Measurements from ENCODE around the gene AKAP6. TPM values are rescaled to one million over a fixed set of nuclear protein-coding genes. Genes with fewer than 3 reads are reported as not detected.

Gene AKAP6
- polyA plus RNA-seq, 3 donors from 2014 or later = not detected

DNA sequence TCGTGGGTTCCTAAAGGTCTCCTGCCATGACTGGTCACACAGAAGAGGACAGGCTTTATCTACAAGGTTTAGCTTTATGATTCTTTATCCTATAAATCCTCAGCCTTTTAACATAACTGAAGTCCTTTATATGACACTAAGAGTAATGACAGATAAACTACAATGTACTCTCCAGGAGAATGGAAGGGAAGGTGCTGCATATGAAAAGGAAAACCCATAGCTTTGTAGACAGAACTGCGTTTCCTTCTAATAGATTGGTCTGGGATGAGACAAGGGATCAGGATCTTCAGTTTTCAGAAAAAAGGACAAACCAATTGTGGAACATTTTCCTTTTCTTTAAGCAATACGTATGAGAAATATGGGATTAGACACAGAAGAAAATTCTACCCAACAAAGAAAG is 408.5 kb downstream of the AKAP6 start:
- DNase-seq = no peak
- Mint-ChIP-seq H3K9me3 (peaks cover 4 to 25% (median 10%) of the 10 kb centered on the region in 6 donors), H3K36me3 (no peaks in the 10 kb centered on the region), H3K27ac (no peak overlapping the region), H3K4me3 (no peak overlapping the region), H3K4me1 (no peaks in the 10 kb centered on the region), H3K27me3 (ENCODE audit: low read depth in 3 of 3) (peaks cover 0 to 5% (median 0%) of the 10 kb centered on the region in 3 donors)

DNA sequence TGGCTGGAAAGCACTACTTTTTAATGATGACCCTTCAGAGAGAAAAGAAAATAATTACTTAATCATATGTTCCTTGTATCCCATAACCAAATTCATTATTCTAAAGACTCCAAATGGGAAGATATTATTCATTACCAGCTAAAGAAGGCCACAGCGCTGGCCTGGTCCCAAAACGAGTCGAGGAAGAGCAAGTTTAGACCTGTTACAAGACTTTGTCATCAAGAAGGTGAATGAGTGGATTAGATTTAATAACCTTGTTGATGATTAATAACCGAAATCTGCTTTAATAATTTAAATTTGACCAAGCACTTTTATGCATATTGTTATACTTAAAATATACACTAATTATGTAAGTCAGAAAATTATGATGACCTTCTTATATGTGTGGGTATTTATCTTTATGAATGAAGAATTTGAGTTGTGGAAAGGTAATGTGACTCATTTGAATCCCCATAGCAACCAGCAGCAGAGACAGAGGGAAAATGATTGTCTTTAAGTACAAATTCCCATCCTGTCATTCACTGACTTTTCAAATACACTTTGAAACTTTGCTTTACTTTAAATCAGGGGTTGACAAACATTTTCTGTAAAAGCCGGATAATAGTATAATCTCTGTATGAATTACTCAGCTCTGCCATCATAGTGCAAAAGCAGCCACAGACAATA is 409.2 kb downstream of the AKAP6 start:
- H3K27ac Mint-ChIP-seq = no peak overlapping the region
- H3K36me3 Mint-ChIP-seq = no peaks in the 10 kb centered on the region
- H3K4me3 Mint-ChIP-seq = no peak overlapping the region
- no peak for DNase-seq
- no peaks in the 10 kb centered on the region for H3K4me1 Mint-ChIP-seq
- H3K27me3 Mint-ChIP-seq (ENCODE audit: low read depth in 3 of 3) = peaks cover 0 to 5% (median 0%) of the 10 kb centered on the region in 3 donors
- peaks cover 4 to 25% (median 9%) of the 10 kb centered on the region in 6 donors for H3K9me3 Mint-ChIP-seq

DNA sequence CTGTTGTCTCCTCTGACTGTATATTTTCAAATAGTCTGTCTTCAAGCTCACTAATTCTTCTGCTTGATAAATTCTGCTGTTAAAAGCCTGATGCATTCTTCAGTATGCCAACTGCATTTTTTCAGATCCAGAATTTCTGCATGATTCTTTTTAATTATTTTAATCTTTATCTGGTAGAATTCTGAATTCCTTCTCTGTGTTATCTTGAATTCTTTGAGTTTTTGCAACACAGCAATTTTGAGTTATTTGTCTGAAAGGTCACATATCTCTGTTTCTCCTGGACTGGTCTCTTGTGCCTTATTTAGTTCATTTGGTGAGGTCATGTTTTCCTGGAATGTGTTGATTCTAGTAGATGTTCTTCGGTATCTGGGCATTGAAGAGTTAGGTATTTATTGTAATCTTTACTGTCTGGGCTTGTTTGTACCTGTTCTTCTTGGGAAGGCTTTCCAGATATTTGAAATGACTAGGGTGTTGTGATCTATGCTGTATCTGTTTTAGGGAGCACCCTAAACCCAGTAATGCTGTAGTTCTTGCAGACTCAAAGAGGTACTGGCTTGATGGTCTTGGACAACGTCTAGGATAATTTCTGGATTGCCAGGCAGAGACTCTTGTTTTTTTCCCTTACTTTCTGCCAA is 415.8 kb downstream of the AKAP6 start:
- Mint-ChIP-seq H3K36me3 (no peaks in the 10 kb centered on the region), H3K27ac (no peak overlapping the region), H3K4me3 (no peak overlapping the region), H3K27me3 (ENCODE audit: low read depth in 3 of 3) (peaks cover 0 to 2% (median 0%) of the 10 kb centered on the region in 3 donors), H3K4me1 (no peaks in the 10 kb centered on the region), H3K9me3 (peaks cover 10 to 41% (median 16%) of the 10 kb centered on the region in 6 donors)
- DNase-seq = no peak

DNA sequence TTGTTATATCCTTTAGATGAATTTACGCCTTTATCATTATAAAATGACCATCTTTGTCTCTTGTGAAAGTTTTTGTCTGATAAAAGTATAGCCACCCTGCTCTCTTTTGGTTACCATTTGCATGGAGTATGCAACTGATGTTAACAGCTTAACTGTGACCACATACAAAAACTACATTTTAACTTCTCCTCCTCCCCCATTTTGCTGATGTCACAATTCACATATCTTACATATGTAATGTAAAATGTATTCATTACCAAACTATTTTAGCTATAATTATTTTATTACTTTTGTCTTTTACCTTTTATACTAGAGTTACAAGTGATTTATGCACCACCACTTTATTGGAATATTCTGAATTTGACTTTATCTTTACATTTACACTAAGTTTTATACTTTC is 425.1 kb downstream of the AKAP6 start:
- H3K27me3 Mint-ChIP-seq (ENCODE audit: low read depth in 3 of 3) = peaks cover 0 to 1% (median 0%) of the 10 kb centered on the region in 3 donors
- no peaks in the 10 kb centered on the region for H3K4me1 Mint-ChIP-seq
- H3K4me3 Mint-ChIP-seq = no peak overlapping the region
- DNase-seq = no peak
- peaks cover 19 to 67% (median 34%) of the 10 kb centered on the region in 6 donors for H3K9me3 Mint-ChIP-seq
- no peak overlapping the region for H3K27ac Mint-ChIP-seq
- no peaks in the 10 kb centered on the region for H3K36me3 Mint-ChIP-seq

DNA sequence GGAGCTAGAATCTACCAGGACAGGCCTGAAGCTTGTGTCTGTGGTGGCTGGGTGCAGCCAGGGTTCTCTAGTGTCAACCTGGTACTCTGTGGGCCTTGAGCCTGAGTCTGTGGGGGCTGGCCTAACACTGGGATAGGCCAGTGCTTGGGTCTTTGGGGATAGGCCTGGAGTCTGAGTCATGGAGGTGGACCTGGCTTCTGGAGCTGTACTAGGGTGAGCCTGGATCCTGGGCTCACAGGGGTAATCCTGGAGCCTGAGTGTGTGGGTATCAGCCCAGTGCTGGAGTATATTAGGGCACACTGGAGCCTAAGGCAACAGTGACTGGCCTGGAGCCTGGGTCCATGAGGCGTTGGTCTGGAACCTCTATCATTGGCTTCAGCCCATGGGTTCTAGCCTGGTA is 427.1 kb downstream of the AKAP6 start:
- H3K27me3 Mint-ChIP-seq (ENCODE audit: low read depth in 3 of 3) = peaks cover 0 to 1% (median 0%) of the 10 kb centered on the region in 3 donors
- H3K4me1 Mint-ChIP-seq = no peaks in the 10 kb centered on the region
- H3K4me3 Mint-ChIP-seq = no peak overlapping the region
- no peak for DNase-seq
- no peaks in the 10 kb centered on the region for H3K36me3 Mint-ChIP-seq
- H3K27ac Mint-ChIP-seq = no peak overlapping the region
- H3K9me3 Mint-ChIP-seq = peaks cover 18 to 57% (median 32%) of the 10 kb centered on the region in 6 donors

DNA sequence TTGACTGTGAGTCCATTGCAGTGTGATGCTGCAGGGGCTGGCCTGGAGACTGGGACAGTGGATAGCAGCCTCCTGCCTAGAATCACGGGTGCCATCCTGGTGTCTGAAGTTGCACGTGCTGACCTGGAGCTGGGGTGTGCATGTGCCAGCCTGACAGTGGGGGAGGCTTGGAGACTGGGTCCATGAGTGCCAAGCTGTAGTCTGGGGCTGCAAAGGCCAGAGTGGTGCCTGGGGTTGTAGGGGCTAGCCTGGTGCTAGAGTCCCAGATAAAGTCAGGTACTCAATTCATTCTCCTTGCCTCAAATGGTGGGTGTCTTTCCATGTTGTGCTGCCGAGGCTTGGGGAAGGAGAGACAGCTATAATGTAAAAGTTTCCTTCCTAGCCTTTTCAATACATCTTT is 427.7 kb downstream of the AKAP6 start:
- no peak for DNase-seq
- Mint-ChIP-seq H3K9me3 (peaks cover 20 to 51% (median 30%) of the 10 kb centered on the region in 6 donors), H3K4me3 (no peak overlapping the region), H3K36me3 (no peaks in the 10 kb centered on the region), H3K4me1 (no peaks in the 10 kb centered on the region), H3K27me3 (ENCODE audit: low read depth in 3 of 3) (peaks cover 0 to 1% (median 0%) of the 10 kb centered on the region in 3 donors), H3K27ac (no peak overlapping the region)

DNA sequence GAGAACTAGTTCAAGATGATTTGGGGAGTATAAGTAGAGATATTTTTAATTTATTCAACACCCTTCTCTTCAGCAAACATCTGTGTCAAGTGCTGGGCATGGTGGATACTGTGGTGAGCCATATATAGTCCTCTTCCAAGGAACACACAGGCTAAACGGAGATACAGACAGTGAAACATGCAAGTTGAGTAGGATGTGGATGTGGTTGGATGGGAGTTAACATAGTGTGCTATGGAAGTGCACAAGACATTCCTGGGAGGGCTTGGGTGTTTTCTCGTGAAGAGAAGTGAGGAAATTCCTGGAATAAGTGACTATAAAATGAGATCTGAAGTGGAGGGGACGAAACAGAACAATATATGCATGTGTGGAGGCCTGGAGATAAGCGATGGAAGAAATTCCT is 428.5 kb downstream of the AKAP6 start:
- no peaks in the 10 kb centered on the region for H3K27me3 Mint-ChIP-seq (ENCODE audit: low read depth in 3 of 3)
- H3K9me3 Mint-ChIP-seq = peaks cover 20 to 48% (median 24%) of the 10 kb centered on the region in 6 donors
- no peak overlapping the region for H3K4me3 Mint-ChIP-seq
- no peak overlapping the region for H3K27ac Mint-ChIP-seq
- no peaks in the 10 kb centered on the region for H3K36me3 Mint-ChIP-seq
- H3K4me1 Mint-ChIP-seq = no peaks in the 10 kb centered on the region
- DNase-seq = no peak

DNA sequence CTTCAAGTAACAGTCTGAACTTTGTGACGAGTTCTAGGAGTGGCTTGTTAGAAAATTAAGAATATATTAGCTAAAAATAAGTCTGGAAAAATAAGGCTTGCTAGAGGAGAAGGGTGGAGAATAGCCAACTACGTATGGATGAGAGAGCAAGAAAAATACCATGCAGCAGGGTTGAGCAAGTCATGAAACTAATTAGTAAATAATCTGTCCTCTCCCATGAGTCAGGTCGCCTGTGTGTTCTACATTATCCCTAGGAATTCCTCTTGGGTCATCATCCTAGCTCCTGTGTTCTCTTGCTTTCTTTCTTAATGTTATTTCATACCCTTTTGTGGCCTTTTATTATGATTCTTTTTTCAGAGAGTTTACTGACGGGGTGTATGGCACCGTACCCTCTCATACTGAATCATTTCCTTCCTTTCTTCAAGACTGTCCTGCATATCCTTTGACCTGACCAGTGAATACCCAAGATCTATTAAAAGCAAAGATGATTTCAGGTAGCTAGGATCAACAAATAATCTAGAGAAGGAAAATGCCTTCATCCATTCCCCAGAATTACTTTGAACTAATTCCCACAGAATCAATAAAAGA is 432.4 kb downstream of the AKAP6 start:
- no peaks in the 10 kb centered on the region for H3K4me1 Mint-ChIP-seq
- H3K27ac Mint-ChIP-seq = no peak overlapping the region
- peaks cover 0 to 1% (median 0%) of the 10 kb centered on the region in 3 donors for H3K27me3 Mint-ChIP-seq (ENCODE audit: low read depth in 3 of 3)
- no peak for DNase-seq
- H3K9me3 Mint-ChIP-seq = peaks cover 7 to 34% (median 12%) of the 10 kb centered on the region in 6 donors
- H3K36me3 Mint-ChIP-seq = no peaks in the 10 kb centered on the region
- no peak overlapping the region for H3K4me3 Mint-ChIP-seq

DNA sequence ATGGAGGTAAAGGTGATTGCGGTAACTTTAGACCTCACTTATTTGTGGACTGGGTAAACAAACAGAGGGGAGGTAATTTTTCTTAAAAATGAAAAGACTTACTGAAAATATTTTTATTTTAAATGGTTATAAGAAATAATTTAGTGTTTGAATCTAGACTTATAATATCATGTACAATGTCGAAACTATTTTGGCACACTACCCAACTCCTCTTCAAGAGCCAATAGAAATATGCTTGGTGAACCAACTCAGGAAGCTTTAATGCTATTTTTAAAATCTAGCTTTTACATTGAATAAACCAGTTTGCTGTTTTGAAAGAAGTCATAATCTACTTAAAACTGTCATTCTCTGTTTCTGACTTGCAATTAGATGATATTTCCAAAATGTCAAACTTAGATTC is 433.8 kb downstream of the AKAP6 start:
- H3K36me3 Mint-ChIP-seq = no peaks in the 10 kb centered on the region
- H3K4me3 Mint-ChIP-seq = no peak overlapping the region
- no peak for DNase-seq
- peaks cover 0 to 1% (median 0%) of the 10 kb centered on the region in 3 donors for H3K27me3 Mint-ChIP-seq (ENCODE audit: low read depth in 3 of 3)
- H3K4me1 Mint-ChIP-seq = no peaks in the 10 kb centered on the region
- H3K9me3 Mint-ChIP-seq = peaks cover 1 to 30% (median 6%) of the 10 kb centered on the region in 6 donors
- no peak overlapping the region for H3K27ac Mint-ChIP-seq

DNA sequence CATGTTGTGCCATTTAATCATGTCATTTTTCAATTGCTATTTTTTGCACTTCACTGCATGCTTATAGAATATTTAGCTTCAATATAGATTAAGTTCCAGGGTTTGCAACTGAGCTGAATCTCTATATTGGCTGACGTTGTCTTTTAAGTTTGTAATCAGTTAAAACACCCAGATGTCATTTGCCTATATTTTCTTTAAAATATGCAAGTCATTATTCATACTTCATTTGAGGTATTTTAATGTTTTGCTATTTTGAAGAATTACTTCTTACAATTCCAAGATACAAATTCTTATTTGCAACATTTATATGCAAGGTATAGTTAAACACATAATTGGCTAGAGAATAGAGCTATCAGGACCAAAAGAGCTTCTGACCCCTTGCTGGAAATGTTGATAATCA is 434.6 kb downstream of the AKAP6 start:
- H3K4me1 Mint-ChIP-seq = no peaks in the 10 kb centered on the region
- H3K9me3 Mint-ChIP-seq = peaks cover 2 to 31% (median 5%) of the 10 kb centered on the region in 6 donors
- DNase-seq = no peak
- H3K4me3 Mint-ChIP-seq = no peak overlapping the region
- H3K27ac Mint-ChIP-seq = no peak overlapping the region
- H3K36me3 Mint-ChIP-seq = no peaks in the 10 kb centered on the region
- peaks cover 0 to 1% (median 0%) of the 10 kb centered on the region in 3 donors for H3K27me3 Mint-ChIP-seq (ENCODE audit: low read depth in 3 of 3)

DNA sequence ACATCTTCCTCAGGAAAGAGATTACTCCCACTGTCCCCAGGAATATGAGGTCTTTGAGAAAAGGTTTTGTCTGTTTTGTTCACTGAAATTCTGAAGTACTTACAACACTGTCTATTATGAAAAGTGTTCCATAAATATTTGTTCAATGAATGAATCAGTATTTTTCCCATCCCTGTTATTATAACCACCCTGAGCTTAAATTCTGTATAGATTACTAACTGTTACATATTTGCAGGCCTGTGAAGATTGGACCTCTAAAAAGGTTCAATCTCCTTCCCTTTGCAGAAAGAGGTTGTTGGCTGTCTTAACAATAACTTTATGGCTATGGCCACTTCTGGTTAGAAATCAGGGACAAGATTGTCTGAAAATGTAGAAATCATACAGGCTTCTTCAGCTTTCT is 435.0 kb downstream of the AKAP6 start:
- H3K4me3 Mint-ChIP-seq = no peak overlapping the region
- H3K27ac Mint-ChIP-seq = no peak overlapping the region
- no peak for DNase-seq
- H3K4me1 Mint-ChIP-seq = no peaks in the 10 kb centered on the region
- H3K9me3 Mint-ChIP-seq = peaks cover 3 to 31% (median 5%) of the 10 kb centered on the region in 6 donors
- peaks cover 0 to 1% (median 0%) of the 10 kb centered on the region in 3 donors for H3K27me3 Mint-ChIP-seq (ENCODE audit: low read depth in 3 of 3)
- no peaks in the 10 kb centered on the region for H3K36me3 Mint-ChIP-seq

DNA sequence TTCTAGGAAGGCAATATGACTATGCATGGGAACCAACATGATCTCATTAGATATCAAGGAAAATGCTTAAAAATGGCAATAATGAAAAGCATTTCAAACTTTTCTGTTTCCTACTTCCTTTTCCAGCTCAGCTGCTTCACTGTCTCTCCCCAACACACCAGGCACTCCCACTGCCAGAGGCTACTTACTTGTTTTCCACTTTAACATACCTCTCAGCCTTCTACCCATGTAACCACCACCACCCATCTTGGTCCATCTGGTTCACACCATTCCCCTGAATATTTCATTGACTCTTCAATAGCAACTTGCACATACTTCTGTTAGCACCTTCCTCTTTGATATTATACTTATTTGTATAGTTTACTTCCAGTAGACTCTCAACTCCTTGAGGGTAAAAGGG is 441.3 kb downstream of the AKAP6 start:
- no peaks in the 10 kb centered on the region for H3K36me3 Mint-ChIP-seq
- DNase-seq = no peak
- no peak overlapping the region for H3K4me3 Mint-ChIP-seq
- H3K27me3 Mint-ChIP-seq (ENCODE audit: low read depth in 3 of 3) = no peaks in the 10 kb centered on the region
- H3K9me3 Mint-ChIP-seq = peaks cover 7 to 35% (median 15%) of the 10 kb centered on the region in 6 donors
- no peak overlapping the region for H3K27ac Mint-ChIP-seq
- H3K4me1 Mint-ChIP-seq = no peaks in the 10 kb centered on the region

DNA sequence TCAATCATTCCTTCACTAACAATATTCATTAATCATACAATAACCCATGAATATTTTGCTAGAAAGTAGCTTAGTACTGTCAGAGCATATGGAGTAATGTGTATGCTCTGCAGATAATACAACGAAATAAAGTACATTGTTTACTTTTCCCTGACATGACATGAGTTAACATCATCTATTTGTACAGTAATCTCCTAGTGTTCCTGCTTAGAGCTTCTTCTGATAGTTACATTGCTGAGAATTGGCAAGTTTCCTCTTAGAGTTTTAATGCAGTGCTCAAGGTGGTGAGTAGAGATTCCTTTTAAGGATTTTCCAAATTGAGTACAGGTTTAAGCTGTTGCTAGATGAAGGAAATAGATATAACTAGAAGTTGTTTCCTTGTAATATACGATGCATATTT is 445.1 kb downstream of the AKAP6 start:
- Mint-ChIP-seq H3K4me1 (no peaks in the 10 kb centered on the region), H3K9me3 (peaks cover 9 to 43% (median 17%) of the 10 kb centered on the region in 6 donors), H3K27me3 (ENCODE audit: low read depth in 3 of 3) (no peaks in the 10 kb centered on the region)

DNA sequence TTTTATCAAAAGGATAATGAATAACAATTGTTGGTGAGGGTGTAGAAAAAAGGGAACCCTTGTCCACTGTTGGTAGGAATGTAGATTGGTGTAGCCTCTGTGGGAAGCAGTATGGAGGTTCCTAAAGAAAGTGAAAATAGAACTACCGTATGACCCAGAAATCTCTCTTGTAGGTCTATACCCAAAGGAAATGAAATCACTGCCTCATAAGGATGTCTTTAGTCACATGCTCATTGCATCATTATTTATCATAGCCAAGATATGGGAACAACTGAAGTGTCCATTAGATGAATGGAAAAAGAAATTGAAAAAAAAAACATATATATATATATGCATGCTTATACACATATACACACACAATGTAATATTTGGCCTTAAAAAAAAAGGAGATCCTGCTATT is 450.7 kb downstream of the AKAP6 start:
- no peak for DNase-seq
- Mint-ChIP-seq H3K4me3 (no peak overlapping the region), H3K27ac (no peak overlapping the region), H3K27me3 (ENCODE audit: low read depth in 3 of 3) (peaks cover 0 to 2% (median 0%) of the 10 kb centered on the region in 3 donors), H3K9me3 (peaks cover 2 to 28% (median 20%) of the 10 kb centered on the region in 6 donors), H3K4me1 (no peaks in the 10 kb centered on the region), H3K36me3 (peaks cover 0 to 4% (median 0%) of the 10 kb centered on the region in 3 donors)

More for the DNA sequence above, 445.1 kb downstream of the AKAP6 start:
- Mint-ChIP-seq H3K27ac (no peak overlapping the region), H3K4me3 (no peak overlapping the region), H3K36me3 (peaks cover 0 to 4% (median 0%) of the 10 kb centered on the region in 3 donors)
- DNase-seq = no peak

All from immature natural killer cell (primary cell).